Measurements from ENCODE around the gene LRIT2.
"Not testable (repeated sequence)": the region's sequence is repeated elsewhere in the genome, so short reads cannot be mapped to it uniquely, and the experiment has no call there.

Gene LRIT2

DNA sequence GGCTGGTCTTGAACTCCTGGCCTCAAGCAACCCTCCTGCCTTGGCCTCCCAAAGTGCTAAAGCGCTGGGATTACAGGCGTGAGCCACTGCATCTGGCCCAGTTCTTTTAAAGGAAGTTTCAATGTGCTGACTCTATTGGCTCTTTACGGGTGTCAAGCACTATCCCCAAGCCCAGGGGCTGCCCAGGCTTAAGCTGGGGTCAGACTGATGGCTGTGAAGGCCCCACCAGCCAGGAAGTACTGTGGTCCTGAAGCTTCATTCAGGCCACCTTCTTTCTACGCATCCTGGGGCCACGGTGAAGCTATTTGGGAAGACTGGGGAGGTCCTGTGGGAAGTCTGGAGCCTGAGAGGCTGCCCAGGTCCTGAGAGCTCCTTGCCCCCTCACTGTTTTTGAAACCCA is 43.7 kb downstream of the LRIT2 start:
- TF ChIP-seq, protein P1, sequence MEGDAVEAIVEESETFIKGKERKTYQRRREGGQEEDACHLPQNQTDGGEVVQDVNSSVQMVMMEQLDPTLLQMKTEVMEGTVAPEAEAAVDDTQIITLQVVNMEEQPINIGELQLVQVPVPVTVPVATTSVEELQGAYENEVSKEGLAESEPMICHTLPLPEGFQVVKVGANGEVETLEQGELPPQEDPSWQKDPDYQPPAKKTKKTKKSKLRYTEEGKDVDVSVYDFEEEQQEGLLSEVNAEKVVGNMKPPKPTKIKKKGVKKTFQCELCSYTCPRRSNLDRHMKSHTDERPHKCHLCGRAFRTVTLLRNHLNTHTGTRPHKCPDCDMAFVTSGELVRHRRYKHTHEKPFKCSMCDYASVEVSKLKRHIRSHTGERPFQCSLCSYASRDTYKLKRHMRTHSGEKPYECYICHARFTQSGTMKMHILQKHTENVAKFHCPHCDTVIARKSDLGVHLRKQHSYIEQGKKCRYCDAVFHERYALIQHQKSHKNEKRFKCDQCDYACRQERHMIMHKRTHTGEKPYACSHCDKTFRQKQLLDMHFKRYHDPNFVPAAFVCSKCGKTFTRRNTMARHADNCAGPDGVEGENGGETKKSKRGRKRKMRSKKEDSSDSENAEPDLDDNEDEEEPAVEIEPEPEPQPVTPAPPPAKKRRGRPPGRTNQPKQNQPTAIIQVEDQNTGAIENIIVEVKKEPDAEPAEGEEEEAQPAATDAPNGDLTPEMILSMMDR (IDR thresholded peaks at IDR 0.05), result no peak

DNA sequence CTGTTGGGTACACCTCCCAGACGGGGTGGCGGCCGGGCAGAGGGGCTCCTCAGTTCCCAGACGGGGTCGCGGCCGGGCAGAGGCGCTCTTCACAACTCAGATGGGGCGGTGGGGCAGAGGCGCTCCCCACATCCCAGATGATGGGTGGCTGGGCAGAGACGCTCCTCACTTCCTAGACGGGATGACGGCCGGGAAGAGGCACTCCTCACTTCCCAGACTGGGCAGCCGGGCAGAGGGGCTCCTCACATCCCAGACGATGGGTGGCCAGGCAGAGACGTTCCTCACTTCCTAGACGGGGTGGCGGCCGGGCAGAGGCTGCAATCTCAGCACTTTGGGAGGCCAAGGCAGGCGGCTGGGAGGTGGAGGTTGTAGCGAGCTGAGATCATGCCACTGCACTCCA is 45.0 kb downstream of the LRIT2 start:
- H3K79me2 ChIP-seq; H3K36me3 ChIP-seq (ENCODE audit: control insufficient read depth, insufficient read depth, low read length); H3K4me3 ChIP-seq (ENCODE audit: low read depth, low read length); H3K27me3 ChIP-seq (ENCODE audit: control insufficient read depth, insufficient read depth, low read length); H2AFZ ChIP-seq; H3K4me2 ChIP-seq (ENCODE audit: low read length); H3K4me1 ChIP-seq; H3K9ac ChIP-seq; H3K9me3 ChIP-seq (ENCODE audit: control insufficient read depth, low read length); H3K27ac ChIP-seq: not testable (repeated sequence)

More for the DNA sequence above, 43.7 kb downstream of the LRIT2 start:
- no peak overlapping the region for H3K9ac ChIP-seq
- H3K27me3 ChIP-seq (ENCODE audit: control insufficient read depth, insufficient read depth, low read length), result no peaks in the 10 kb centered on the region
- H3K27ac ChIP-seq, result no peak overlapping the region
- H3K4me1 ChIP-seq, result no peaks in the 10 kb centered on the region
- H3K9me3 ChIP-seq (ENCODE audit: control insufficient read depth, low read length), result no peaks in the 10 kb centered on the region
- H3K36me3 ChIP-seq (ENCODE audit: control insufficient read depth, insufficient read depth, low read length), result no peaks in the 10 kb centered on the region
- no peaks in the 10 kb centered on the region for H3K79me2 ChIP-seq
- H2AFZ ChIP-seq, result no peak overlapping the region
- no peak overlapping the region for H3K4me2 ChIP-seq (ENCODE audit: low read length)
- no peak overlapping the region for H3K4me3 ChIP-seq (ENCODE audit: low read depth, low read length)

DNA sequence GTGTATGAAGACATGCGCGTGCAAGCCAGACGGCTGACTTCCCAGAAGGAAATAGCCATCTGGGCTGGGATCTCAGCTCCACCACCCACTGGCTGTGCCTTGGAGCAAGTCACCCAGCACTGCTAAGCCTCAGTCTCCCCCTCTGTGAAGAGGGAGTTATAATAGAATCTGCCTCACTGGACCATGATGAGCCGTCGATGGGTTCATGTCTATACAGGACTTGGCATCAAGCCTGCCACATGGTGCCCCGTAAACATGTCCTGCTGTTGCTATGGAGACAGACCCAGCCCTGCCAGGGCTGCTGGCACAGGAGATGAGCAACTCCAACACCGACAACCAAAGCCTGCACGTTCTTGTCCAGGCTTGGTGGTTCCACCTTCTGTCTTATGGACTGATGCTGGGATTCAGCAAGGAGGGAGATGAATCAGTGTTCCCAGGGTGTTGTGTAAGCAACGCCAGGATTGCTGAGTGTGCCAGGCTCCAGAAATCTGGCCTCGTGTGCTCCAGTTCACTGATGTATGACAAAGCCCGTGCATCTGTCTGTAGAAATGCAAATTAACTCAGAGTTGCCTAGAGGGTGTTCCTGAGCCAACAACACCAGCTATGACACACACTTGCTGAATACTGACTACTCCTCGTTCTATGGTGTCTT is 46.2 kb downstream of the LRIT2 start:
- no peaks in the 10 kb centered on the region for H3K9me3 ChIP-seq (ENCODE audit: control insufficient read depth, low read length)
- no peaks in the 10 kb centered on the region for H3K36me3 ChIP-seq (ENCODE audit: control insufficient read depth, insufficient read depth, low read length)
- H3K27ac ChIP-seq, result no peak overlapping the region
- no peak overlapping the region for H2AFZ ChIP-seq
- no peak overlapping the region for H3K9ac ChIP-seq
- no peaks in the 10 kb centered on the region for H3K4me1 ChIP-seq
- H3K4me2 ChIP-seq (ENCODE audit: low read length), result no peak overlapping the region
- H3K4me3 ChIP-seq (ENCODE audit: low read depth, low read length), result no peak overlapping the region
- H3K27me3 ChIP-seq (ENCODE audit: control insufficient read depth, insufficient read depth, low read length), result no peaks in the 10 kb centered on the region
- H3K79me2 ChIP-seq, result no peaks in the 10 kb centered on the region
- TF ChIP-seq, protein P1 (IDR thresholded peaks at IDR 0.05), result no peak

DNA sequence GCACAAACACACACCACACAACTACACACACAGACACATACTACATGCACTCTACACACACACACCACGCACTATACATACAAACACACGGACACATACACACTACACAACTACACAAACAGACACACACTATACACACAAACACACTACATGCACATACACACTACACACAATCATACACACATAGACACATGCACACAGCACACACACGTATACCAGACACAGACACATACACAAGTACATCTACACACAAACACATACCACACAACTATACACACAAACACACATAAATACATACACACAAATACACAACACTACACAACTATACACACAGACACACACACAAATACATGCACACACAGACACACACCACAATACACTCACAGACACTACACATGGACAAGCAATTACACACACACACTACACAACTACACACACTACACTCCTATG is 47.2 kb downstream of the LRIT2 start:
- no peaks in the 10 kb centered on the region for H3K9me3 ChIP-seq (ENCODE audit: control insufficient read depth, low read length)
- H3K79me2 ChIP-seq, result no peaks in the 10 kb centered on the region
- H3K4me3 ChIP-seq (ENCODE audit: low read depth, low read length), result no peak overlapping the region
- no peak overlapping the region for H3K9ac ChIP-seq
- H3K36me3 ChIP-seq (ENCODE audit: control insufficient read depth, insufficient read depth, low read length), result no peaks in the 10 kb centered on the region
- TF ChIP-seq, protein P1 (IDR thresholded peaks at IDR 0.05), result no peak
- no peaks in the 10 kb centered on the region for H3K27me3 ChIP-seq (ENCODE audit: control insufficient read depth, insufficient read depth, low read length)
- H3K27ac ChIP-seq, result no peak overlapping the region
- no peak overlapping the region for H3K4me2 ChIP-seq (ENCODE audit: low read length)
- no peak overlapping the region for H2AFZ ChIP-seq
- no peaks in the 10 kb centered on the region for H3K4me1 ChIP-seq

DNA sequence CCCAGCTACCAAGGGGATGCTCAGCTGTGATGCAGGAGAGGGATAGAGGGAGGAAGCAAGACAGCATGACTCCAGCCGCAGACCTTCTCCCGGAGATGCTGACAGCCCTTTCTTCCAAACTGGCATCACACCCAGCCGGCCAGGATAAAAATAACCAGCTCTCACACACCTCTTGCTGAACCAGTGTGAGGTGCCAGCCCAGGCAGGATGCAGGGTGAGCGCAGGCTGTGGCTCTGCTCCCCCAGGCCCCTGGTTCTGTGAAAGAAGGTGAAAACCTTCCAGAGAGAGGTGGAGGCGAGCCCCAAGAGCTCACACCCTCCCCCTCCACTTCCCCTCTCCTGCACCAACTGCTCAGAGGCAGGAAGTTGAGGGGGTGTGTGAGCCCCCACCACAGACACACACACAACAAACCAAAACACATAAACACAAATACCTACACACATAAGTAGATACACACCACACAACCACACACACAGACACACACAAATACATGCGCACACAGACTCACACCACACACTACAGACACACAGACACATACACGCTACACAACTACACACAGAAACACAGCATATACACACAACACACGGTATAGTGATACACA is 47.7 kb downstream of the LRIT2 start:
- Histone ChIP-seq H3K79me2 (no peaks in the 10 kb centered on the region), H3K36me3 (ENCODE audit: control insufficient read depth, insufficient read depth, low read length) (no peaks in the 10 kb centered on the region), H3K9ac (no peak overlapping the region), H3K27ac (no peak overlapping the region), H3K4me3 (ENCODE audit: low read depth, low read length) (no peak overlapping the region), H3K4me2 (ENCODE audit: low read length) (no peak overlapping the region), H3K4me1 (no peaks in the 10 kb centered on the region), H3K27me3 (ENCODE audit: control insufficient read depth, insufficient read depth, low read length) (no peaks in the 10 kb centered on the region), H3K9me3 (ENCODE audit: control insufficient read depth, low read length) (no peaks in the 10 kb centered on the region), H2AFZ (no peak overlapping the region)
- TF ChIP-seq, protein P1 (IDR thresholded peaks at IDR 0.05), result no peak

All from parathyroid adenoma (tissue), 2 donors.